OCI-LY3 (cell line): ENCODE measurements around the gene GNG14.

Source experiments
- H2AFZ ChIP-seq: fragments of 200-600, 300-600 bp; shearing (Covaris generic); 2 replicates; pipeline ENCODE4 v1.6.0; 2014; ENCODE audit warnings: antibody characterized with exemption, low read depth, low read length
- H3K27ac ChIP-seq: fragments of 200-600, 300-600 bp; sonication (generic); 2 replicates; pipeline ENCODE4 v1.5.1; 2014; ENCODE audit warnings: mild to moderate bottlenecking, low read length, moderate library complexity, mixed read lengths
- H3K27me3 ChIP-seq: fragments of 200-600, 300-600 bp; sonication (generic); 2 replicates; pipeline ENCODE4 v1.6.1; 2014; ENCODE audit warnings: low read depth, low read length, mixed read lengths
- H3K36me3 ChIP-seq: fragments of 200-600, 300-600 bp; sonication (generic); replicated peaks from 2 replicates; pipeline ENCODE3; 2014; ENCODE audit warnings: low read depth, low read length, mixed read lengths
- H3K4me1 ChIP-seq: fragments of 300-600, 200-600 bp; sonication (generic); 2 replicates; pipeline ENCODE4 v1.6.1; 2014; ENCODE audit warnings: low read length, mixed read lengths
- H3K4me2 ChIP-seq: fragments of 200-600, 300-600 bp; sonication (generic); 2 replicates; pipeline ENCODE4 v1.6.1; 2014; ENCODE audit warnings: low read length, mixed read lengths
- H3K4me3 ChIP-seq: fragments of 300-600, 200-600 bp; sonication (generic); 2 replicates; pipeline ENCODE4 v1.5.1; 2014; ENCODE audit warnings: antibody characterized with exemption, mild to moderate bottlenecking, low read length, moderate library complexity
- H3K79me2 ChIP-seq: fragments of 300-600, 200-600 bp; shearing (Covaris generic); 2 replicates; pipeline ENCODE4 v1.6.1; 2014; ENCODE audit warnings: mild to moderate bottlenecking, low read length, mixed read lengths
- H3K9ac ChIP-seq: fragments of 300-600, 200-600 bp; shearing (Covaris generic); 2 replicates; pipeline ENCODE4 v1.6.0; 2014; ENCODE audit warnings: mild to moderate bottlenecking, low read length, moderate library complexity
- H3K9me3 ChIP-seq: fragments of 200-600, 300-600 bp; shearing (Covaris generic); 2 replicates; pipeline ENCODE4 v1.6.1; 2014; ENCODE audit warnings: low read length, mixed read lengths; ENCODE audit not compliant: insufficient read depth
- H4K20me1 ChIP-seq: fragments of 200-600, 300-600 bp; sonication (generic); 2 replicates; pipeline ENCODE4 v1.6.1; 2016; ENCODE audit warnings: low read length, mixed read lengths; ENCODE audit not compliant: insufficient read depth
- CTCF ChIP-seq: fragments of 200-600, 300-600 bp; sonication (generic); IDR thresholded peaks from 2 replicates; pipeline ENCODE4 v1.5.1; 2014; ENCODE audit warnings: antibody characterized with exemption, low read length, low read depth
- EZH2phosphoT487 ChIP-seq: fragments of 200-600 bp; shearing (Covaris generic); IDR thresholded peaks from 2 replicates; pipeline ENCODE4 v1.6.1; 2018; ENCODE audit warnings: antibody characterized with exemption, mixed run types, low read depth

Gene GNG14

GRCh38 chr19:12689581-12690216, 1.9 kb downstream of the GNG14 start:
- no peak overlapping the region for H2AFZ ChIP-seq
- H3K79me2 ChIP-seq: no peaks in the 10 kb centered on the region
- no peaks in the 10 kb centered on the region for H4K20me1 ChIP-seq
- no peak overlapping the region for H3K27ac ChIP-seq
- no peaks in the 10 kb centered on the region for H3K4me1 ChIP-seq
- no peak for TF ChIP-seq CTCF
- TF ChIP-seq EZH2phosphoT487: no peak
- H3K27me3 ChIP-seq: no peaks in the 10 kb centered on the region
- no peak overlapping the region for H3K4me3 ChIP-seq
- no peak overlapping the region for H3K4me2 ChIP-seq
- no peaks in the 10 kb centered on the region for H3K9me3 ChIP-seq
- no peak overlapping the region for H3K9ac ChIP-seq
- no peaks in the 10 kb centered on the region for H3K36me3 ChIP-seq

GRCh38 chr19:12692960-12693359, 5.2 kb downstream of the GNG14 start:
- Histone ChIP-seq H3K36me3 (no peaks in the 10 kb centered on the region), H3K4me2 (no peak overlapping the region), H3K9ac (no peak overlapping the region), H3K27ac (no peak overlapping the region), H3K4me1 (peaks cover 19% of the 10 kb centered on the region), H3K79me2 (no peaks in the 10 kb centered on the region), H3K4me3 (no peak overlapping the region), H3K27me3 (no peaks in the 10 kb centered on the region), H4K20me1 (no peaks in the 10 kb centered on the region), H3K9me3 (no peaks in the 10 kb centered on the region), H2AFZ (no peak overlapping the region)
- TF ChIP-seq CTCF (no peak), EZH2phosphoT487 (no peak)

GRCh38 chr19:12694641-12695040, 6.8 kb downstream of the GNG14 start:
- Histone ChIP-seq H2AFZ (no peak overlapping the region), H3K27ac (no peak overlapping the region), H3K4me2 (no peak overlapping the region), H3K9ac (no peak overlapping the region), H3K4me1 (peaks cover 24% of the 10 kb centered on the region), H3K9me3 (no peaks in the 10 kb centered on the region), H3K4me3 (no peak overlapping the region), H3K79me2 (no peaks in the 10 kb centered on the region), H4K20me1 (no peaks in the 10 kb centered on the region), H3K36me3 (peaks cover 13% of the 10 kb centered on the region), H3K27me3 (no peaks in the 10 kb centered on the region)
- no peak for TF ChIP-seq EZH2phosphoT487
- TF ChIP-seq CTCF: no peak

- Histone ChIP-seq H3K27me3 (no peaks in the 10 kb centered on the region), H3K4me3 (peak overlapping the region; percentile 82; the same call in 1 of the 2 replicates), H3K79me2 (no peaks in the 10 kb centered on the region), H3K4me2 (peak overlapping the region; percentile 77), H3K9me3 (no peaks in the 10 kb centered on the region), H3K36me3 (peaks cover 17% of the 10 kb centered on the region), H2AFZ (no peak overlapping the region), H4K20me1 (no peaks in the 10 kb centered on the region), H3K9ac (no peak overlapping the region), H3K27ac (no peak overlapping the region), H3K4me1 (peaks cover 24% of the 10 kb centered on the region)
- TF ChIP-seq EZH2phosphoT487 (no peak), CTCF (no peak)
Measured at GRCh38 chr19:12695096-12695495, 7.3 kb downstream of the GNG14 start.
